Endothelial cell of umbilical vein (primary cell): Measurements from ENCODE around the gene CECR2. TPM values are rescaled to one million over a fixed set of nuclear protein-coding genes. Genes with fewer than 3 reads are reported as not detected.

Experiments
- BruUV-seq: library from RNA; stranded (reverse); fragments of 400-500 nt; replicated peaks from 2 replicates; lab custom pipeline; 2021; lab: Mats Ljungman, UMichigan
- CTCF ChIA-PET: fragments of 300-600, 350-600 bp; sonication (Branson Sonifier 250); formaldehyde crosslinking; loops from one replicate; lab custom pipeline; 2021; ENCODE audit warnings: antibody characterized with exemption, inconsistent platforms; lab: Charles Lee
- POLR2A ChIA-PET: fragments of 300-600, 350-600 bp; sonication (Branson Sonifier 250); formaldehyde crosslinking; loops from one replicate; lab custom pipeline; 2021; ENCODE audit warnings: antibody characterized with exemption, inconsistent platforms; lab: Charles Lee
- DNase-seq: peaks from one replicate; pipeline ENCODE4 v3.0.0-alpha.2; 2011; ENCODE audit warnings: low read depth, low spot score
- FAIRE-seq: peaks from 2 replicates; lab custom pipeline; 2011; peaks lifted over from hg19 to GRCh38; lab: Jason Lieb, UNC
- H2AFZ ChIP-seq: 2 replicates; pipeline ENCODE4 v1.6.0; 2012; ENCODE audit warnings: low read depth, low read length, control low read depth, inconsistent platforms
- H3K27ac ChIP-seq: 2 replicates; pipeline ENCODE4 v1.5.1; 2011; ENCODE audit warnings: low read depth, mild to moderate bottlenecking, control low read depth, low read length, moderate library complexity; ENCODE audit not compliant: insufficient read depth
- H3K27me3 ChIP-seq, 2 experiments: 2 replicates each; pipeline versions ENCODE4 v1.6.0 to v1.6.1; 2011; ENCODE audit warnings: low read length in 2 of 2, mixed read lengths in 1 of 2; ENCODE audit not compliant: control insufficient read depth in 2 of 2, insufficient read depth in 2 of 2
- H3K36me3 ChIP-seq, 2 experiments: 2 replicates in 1 of 2; 3 replicates in 1 of 2; pipeline ENCODE4 v1.5.1; 2011; ENCODE audit warnings: low read length in 2 of 2, mild to moderate bottlenecking in 1 of 2, moderate library complexity in 1 of 2; ENCODE audit not compliant: control insufficient read depth in 2 of 2, insufficient read depth in 2 of 2; ENCODE audit errors: extremely low read depth in 1 of 2
- H3K4me1 ChIP-seq: 3 replicates; pipeline ENCODE4 v1.5.1; 2011; ENCODE audit warnings: mild to moderate bottlenecking, low read length; ENCODE audit not compliant: control insufficient read depth, insufficient read depth; ENCODE audit errors: extremely low read depth
- H3K4me2 ChIP-seq: 2 replicates; pipeline ENCODE4 v1.6.1; 2011; ENCODE audit warnings: low read length, control low read depth, mixed read lengths; ENCODE audit not compliant: insufficient read depth
- H3K4me3 ChIP-seq, 3 experiments: fragments of 200-600 bp in 1 of 3; sonication (generic), shearing (Covaris generic) in 1 of 3; replicated peaks in 1 of 3; 2 replicates each; pipeline ENCODE4 v1.5.1; 2011 to 2016; ENCODE audit warnings: control low read depth in 3 of 3, low read length in 3 of 3, mild to moderate bottlenecking in 2 of 3, inconsistent platforms in 1 of 3, low read depth in 1 of 3, moderate library complexity in 1 of 3; ENCODE audit not compliant: insufficient read depth in 1 of 3
- H3K79me2 ChIP-seq: 2 replicates; pipeline ENCODE4 v1.6.0; 2012; ENCODE audit warnings: low read length, inconsistent platforms; ENCODE audit not compliant: control insufficient read depth, insufficient read depth
- H3K9ac ChIP-seq: replicated peaks from 2 replicates; pipeline ENCODE3; 2011; ENCODE audit warnings: low read length, control low read depth; ENCODE audit not compliant: insufficient read depth; ENCODE audit errors: extremely low read depth
- H3K9me1 ChIP-seq: replicated peaks from 3 replicates; pipeline ENCODE4 v1.6.0; 2011; ENCODE audit warnings: mild to moderate bottlenecking, low read length; ENCODE audit not compliant: control insufficient read depth, insufficient read depth; ENCODE audit errors: extremely low read depth
- H3K9me3 ChIP-seq: replicated peaks from 2 replicates; pipeline ENCODE4 v1.5.1; 2012; ENCODE audit warnings: low read length, inconsistent platforms; ENCODE audit not compliant: control insufficient read depth, insufficient read depth
- H4K20me1 ChIP-seq: replicated peaks from 2 replicates; pipeline ENCODE3; 2011; ENCODE audit warnings: mild to moderate bottlenecking, low read length; ENCODE audit not compliant: control insufficient read depth, insufficient read depth; ENCODE audit errors: extremely low read depth
- EZH2 ChIP-seq: IDR thresholded peaks from 2 replicates; pipeline ENCODE4 v1.6.1; 2012; ENCODE audit warnings: borderline replicate concordance, low read depth, mild to moderate bottlenecking, moderate library complexity, low read length, inconsistent platforms; ENCODE audit not compliant: severe bottlenecking
- FOS ChIP-seq: IDR thresholded peaks from 2 replicates; pipeline ENCODE4 v1.6.1; 2011; ENCODE audit warnings: mild to moderate bottlenecking, low read length, moderate library complexity, borderline replicate concordance; ENCODE audit not compliant: insufficient read depth
- GATA2 ChIP-seq: IDR thresholded peaks from 2 replicates; pipeline ENCODE4 v1.7.0; 2011; ENCODE audit warnings: low read depth, mild to moderate bottlenecking, moderate library complexity, mixed read lengths, low read length; ENCODE audit not compliant: insufficient read length, insufficient read depth
- JUN ChIP-seq: IDR thresholded peaks from 2 replicates; pipeline ENCODE4 v1.6.1; 2011; ENCODE audit warnings: borderline replicate concordance, low read depth; ENCODE audit not compliant: insufficient read length, insufficient read depth
- MYC ChIP-seq: IDR thresholded peaks from one replicate; pipeline ENCODE4 v1.6.1; 2011; ENCODE audit warnings: mild to moderate bottlenecking, low read depth, low read length
- POLR2A ChIP-seq: IDR thresholded peaks from 2 replicates; pipeline ENCODE4 v1.6.1; 2012; ENCODE audit warnings: low read depth, mild to moderate bottlenecking, control low read depth, low read length
- POLR2AphosphoS5 ChIP-seq: IDR thresholded peaks from 2 replicates; pipeline ENCODE4 v1.6.1; 2012; ENCODE audit warnings: low read depth, mild to moderate bottlenecking, control low read depth, low read length, moderate library complexity; ENCODE audit not compliant: insufficient read depth
- dilution Hi-C: fragments of 300-500 bp; cut with MboI; formaldehyde crosslinking; loops from one replicate; pipeline ENCODE4 v1.15.0; 2019; ENCODE audit warnings: low sequenced_read_pairs; ENCODE audit not compliant: extremely low pct_ligation_motif_present
- intact Hi-C: fragments of 100-400 bp; cut with micrococcal nuclease; formaldehyde crosslinking; loops from one replicate; pipeline ENCODE4 v1.10.0; 2022
- polyA plus RNA-seq, 4 experiments: library from polyadenylated mRNA; depleted of rRNA in 3 of 4; stranded (reverse) in 3 of 4; unstranded in 1 of 4; fragments of >200 nt; gene quantifications; 2 replicates each; pipeline versions ENCODE4 v1.2.1 to v1.2.3, GENCODE V29; 2011 to 2012; ENCODE audit warnings: missing spikeins in 1 of 4
- total RNA-seq: library from RNA; stranded (reverse); gene quantifications from 2 replicates; pipeline ENCODE4 v1.2.3, GENCODE V29; 2021
- TF ChIP-seq, protein P1 (sequence below), 2 donors: IDR thresholded peaks; 1 replicate in 1 of 2; 2 replicates in 1 of 2; pipeline ENCODE4 v1.5.1; 2011; ENCODE audit warnings: low read length in 2 of 2, mild to moderate bottlenecking in 2 of 2, moderate library complexity in 2 of 2, control low read depth in 1 of 2, inconsistent platforms in 1 of 2, low read depth in 1 of 2; ENCODE audit not compliant: insufficient read depth in 1 of 2; ENCODE audit errors: extremely low read depth in 1 of 2
- TF ChIP-seq, protein P2 (sequence below): IDR thresholded peaks from 2 replicates; pipeline ENCODE4 v1.6.1; 2011; ENCODE audit not compliant: insufficient read depth, insufficient read length

CECR2 gene
- total and polyA plus RNA-seq, 2 donors (not counting 3 experiments of a cell fraction or from before 2014, with no cell fraction given), result 0.01 TPM; not detected in 1

DNA sequence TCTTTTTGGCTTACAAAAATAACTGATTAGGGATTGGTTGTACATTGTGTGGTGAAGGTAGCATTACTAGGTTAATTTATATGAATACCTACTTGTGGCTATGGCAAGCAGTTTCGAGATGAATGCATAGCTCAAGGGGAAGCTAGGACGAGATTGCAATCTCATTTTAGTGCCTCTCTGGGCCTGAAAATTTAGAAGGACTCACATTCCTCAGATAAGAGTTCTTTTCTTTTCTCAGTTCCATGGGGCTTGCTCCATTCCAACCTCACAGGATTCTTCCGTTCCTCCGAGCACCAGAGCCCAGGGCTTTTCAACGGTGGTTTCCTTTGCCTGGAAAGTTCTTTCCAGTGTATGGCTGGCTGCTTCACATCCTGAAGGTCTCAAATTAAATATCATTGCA, 82.1 kb downstream of the CECR2 start:
- TF ChIP-seq, protein P1, sequence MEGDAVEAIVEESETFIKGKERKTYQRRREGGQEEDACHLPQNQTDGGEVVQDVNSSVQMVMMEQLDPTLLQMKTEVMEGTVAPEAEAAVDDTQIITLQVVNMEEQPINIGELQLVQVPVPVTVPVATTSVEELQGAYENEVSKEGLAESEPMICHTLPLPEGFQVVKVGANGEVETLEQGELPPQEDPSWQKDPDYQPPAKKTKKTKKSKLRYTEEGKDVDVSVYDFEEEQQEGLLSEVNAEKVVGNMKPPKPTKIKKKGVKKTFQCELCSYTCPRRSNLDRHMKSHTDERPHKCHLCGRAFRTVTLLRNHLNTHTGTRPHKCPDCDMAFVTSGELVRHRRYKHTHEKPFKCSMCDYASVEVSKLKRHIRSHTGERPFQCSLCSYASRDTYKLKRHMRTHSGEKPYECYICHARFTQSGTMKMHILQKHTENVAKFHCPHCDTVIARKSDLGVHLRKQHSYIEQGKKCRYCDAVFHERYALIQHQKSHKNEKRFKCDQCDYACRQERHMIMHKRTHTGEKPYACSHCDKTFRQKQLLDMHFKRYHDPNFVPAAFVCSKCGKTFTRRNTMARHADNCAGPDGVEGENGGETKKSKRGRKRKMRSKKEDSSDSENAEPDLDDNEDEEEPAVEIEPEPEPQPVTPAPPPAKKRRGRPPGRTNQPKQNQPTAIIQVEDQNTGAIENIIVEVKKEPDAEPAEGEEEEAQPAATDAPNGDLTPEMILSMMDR (IDR thresholded peaks at IDR 0.05; ENCODE audit: extremely low read depth in 1 of 2, insufficient read depth in 1 of 2, low read depth in 1 of 2, low read length in 2 of 2), result no peak
- TF ChIP-seq EZH2, result no peak
- TF ChIP-seq, protein P2, sequence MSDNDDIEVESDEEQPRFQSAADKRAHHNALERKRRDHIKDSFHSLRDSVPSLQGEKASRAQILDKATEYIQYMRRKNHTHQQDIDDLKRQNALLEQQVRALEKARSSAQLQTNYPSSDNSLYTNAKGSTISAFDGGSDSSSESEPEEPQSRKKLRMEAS, result no peak
- no peak for TF ChIP-seq GATA2
- no peak for TF ChIP-seq POLR2A
- TF ChIP-seq JUN, result no peak
- TF ChIP-seq MYC, result no peak
- TF ChIP-seq POLR2AphosphoS5, result no peak
- no peak for TF ChIP-seq FOS
- FAIRE-seq, result no peak
- BruUV-seq, result no TSS peak
- no peak overlapping the region for H3K27ac ChIP-seq
- POLR2A ChIA-PET, result no interaction called here
- H3K4me2 ChIP-seq, result no peak overlapping the region
- CTCF ChIA-PET, result no interaction called here
- H3K9me3 ChIP-seq, result no peaks in the 10 kb centered on the region
- H4K20me1 ChIP-seq, result no peaks in the 10 kb centered on the region
- DNase-seq, result no peak
- H3K4me1 ChIP-seq, result no peaks in the 10 kb centered on the region
- no peak overlapping the region for H2AFZ ChIP-seq
- no peaks in the 10 kb centered on the region for H3K79me2 ChIP-seq
- no peaks in the 10 kb centered on the region for H3K9me1 ChIP-seq
- dilution Hi-C loops (no loop called here), intact Hi-C loops (no loop called here)
- H3K36me3 ChIP-seq, result no peaks in the 10 kb centered on the region
- H3K9ac ChIP-seq, result no peak overlapping the region
- H3K4me3 ChIP-seq, result no peak overlapping the region
- H3K27me3 ChIP-seq, result no peaks in the 10 kb centered on the region
